ENCODE measurements around the gene CCDC149.

The CCDC149 gene

DNA sequence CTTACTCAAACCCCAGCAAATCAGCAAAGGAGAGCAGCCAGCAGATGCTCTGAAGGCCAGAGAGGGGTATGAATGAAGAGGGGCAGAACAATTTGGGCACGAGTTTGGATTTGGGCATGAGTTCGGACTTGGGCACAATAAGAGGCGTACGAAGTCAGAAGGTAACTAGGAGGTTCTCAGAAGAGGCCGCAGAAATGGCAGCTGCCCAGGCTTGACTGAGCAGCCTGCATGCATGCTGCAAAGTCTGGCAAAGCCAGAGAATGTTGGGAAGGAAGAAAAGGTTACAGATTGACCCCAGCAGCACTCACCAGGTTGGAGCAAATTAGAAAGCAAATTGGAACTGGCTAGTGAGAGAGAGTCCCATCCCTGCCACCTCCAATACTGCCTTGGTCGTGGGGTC, 15.2 kb downstream of the CCDC149 start:
- no peak overlapping the region for H3K4me3 ChIP-seq (ENCODE audit: low read length)
- TF ChIP-seq, protein P1, sequence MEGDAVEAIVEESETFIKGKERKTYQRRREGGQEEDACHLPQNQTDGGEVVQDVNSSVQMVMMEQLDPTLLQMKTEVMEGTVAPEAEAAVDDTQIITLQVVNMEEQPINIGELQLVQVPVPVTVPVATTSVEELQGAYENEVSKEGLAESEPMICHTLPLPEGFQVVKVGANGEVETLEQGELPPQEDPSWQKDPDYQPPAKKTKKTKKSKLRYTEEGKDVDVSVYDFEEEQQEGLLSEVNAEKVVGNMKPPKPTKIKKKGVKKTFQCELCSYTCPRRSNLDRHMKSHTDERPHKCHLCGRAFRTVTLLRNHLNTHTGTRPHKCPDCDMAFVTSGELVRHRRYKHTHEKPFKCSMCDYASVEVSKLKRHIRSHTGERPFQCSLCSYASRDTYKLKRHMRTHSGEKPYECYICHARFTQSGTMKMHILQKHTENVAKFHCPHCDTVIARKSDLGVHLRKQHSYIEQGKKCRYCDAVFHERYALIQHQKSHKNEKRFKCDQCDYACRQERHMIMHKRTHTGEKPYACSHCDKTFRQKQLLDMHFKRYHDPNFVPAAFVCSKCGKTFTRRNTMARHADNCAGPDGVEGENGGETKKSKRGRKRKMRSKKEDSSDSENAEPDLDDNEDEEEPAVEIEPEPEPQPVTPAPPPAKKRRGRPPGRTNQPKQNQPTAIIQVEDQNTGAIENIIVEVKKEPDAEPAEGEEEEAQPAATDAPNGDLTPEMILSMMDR (conservative IDR thresholded peaks at IDR 0.05; ENCODE audit: low read length), result no peak
- no peak for DNase-seq (ENCODE audit: low read depth)

DNA sequence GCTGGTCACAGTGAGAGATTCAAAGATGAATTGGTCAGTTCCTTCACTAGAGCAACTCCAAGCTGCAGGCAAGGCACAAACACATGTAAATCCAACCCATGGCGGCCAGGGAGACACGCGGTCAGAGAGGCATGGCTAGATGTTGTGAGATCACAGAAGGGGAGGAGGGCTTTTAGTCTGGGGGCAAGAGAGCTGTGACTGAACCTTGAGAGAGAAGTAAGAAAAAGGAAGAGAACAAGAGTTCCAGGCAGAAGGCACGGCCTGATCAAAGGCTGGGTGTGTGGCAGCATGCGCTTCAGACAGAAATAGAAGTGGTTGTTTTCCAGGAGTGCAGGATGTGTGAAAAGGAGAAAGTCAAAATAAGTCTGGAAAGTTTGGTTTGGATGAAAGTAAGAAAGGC, 15.9 kb downstream of the CCDC149 start:
- TF ChIP-seq, protein P1 (conservative IDR thresholded peaks at IDR 0.05; ENCODE audit: low read length), result no peak
- DNase-seq (ENCODE audit: low read depth), result no peak
- H3K4me3 ChIP-seq (ENCODE audit: low read length), result no peak overlapping the region

DNA sequence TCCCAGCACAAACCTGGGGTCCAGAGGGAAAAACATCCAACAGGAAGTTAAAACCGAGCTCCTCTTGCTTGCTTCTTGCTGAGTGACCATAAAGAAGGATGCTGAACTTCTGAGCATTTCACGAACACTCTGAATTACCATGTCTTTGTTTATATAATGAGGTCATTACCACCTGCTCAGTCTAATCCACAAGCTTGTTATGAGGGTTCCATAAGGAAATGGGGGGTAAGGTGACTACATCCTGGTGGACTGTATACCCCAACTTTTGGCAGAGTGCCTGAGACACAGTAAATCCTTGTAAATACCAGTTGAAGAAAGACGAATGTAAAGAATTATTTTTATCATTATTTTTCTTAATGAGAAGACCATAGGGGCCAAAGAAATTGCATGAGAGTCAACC, 16.8 kb downstream of the CCDC149 start:
- TF ChIP-seq, protein P1 (conservative IDR thresholded peaks at IDR 0.05; ENCODE audit: low read length), result no peak
- no peak for DNase-seq (ENCODE audit: low read depth)
- no peak overlapping the region for H3K4me3 ChIP-seq (ENCODE audit: low read length)

DNA sequence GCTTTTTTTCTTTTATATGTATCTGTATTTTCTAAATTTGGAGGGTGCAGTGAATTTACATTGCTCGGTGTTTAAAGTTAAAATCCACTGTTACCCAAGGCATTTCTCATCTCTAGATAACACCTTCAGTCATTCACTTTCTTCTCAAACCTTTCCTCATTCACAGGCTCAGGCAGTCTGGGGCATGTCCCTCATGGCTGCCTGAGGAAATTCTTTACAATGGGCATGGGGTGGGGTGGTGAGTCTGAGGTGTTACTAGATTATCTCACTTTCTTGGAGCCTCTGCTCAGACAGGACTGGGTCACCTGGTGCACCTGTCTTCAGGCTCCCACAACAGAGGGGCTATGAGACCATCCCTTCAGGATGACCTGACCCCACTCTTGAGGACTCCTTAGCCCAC, 17.4 kb downstream of the CCDC149 start:
- TF ChIP-seq, protein P1 (conservative IDR thresholded peaks at IDR 0.05; ENCODE audit: low read length), result no peak
- DNase-seq (ENCODE audit: low read depth), result no peak
- H3K4me3 ChIP-seq (ENCODE audit: low read length), result no peak overlapping the region

DNA sequence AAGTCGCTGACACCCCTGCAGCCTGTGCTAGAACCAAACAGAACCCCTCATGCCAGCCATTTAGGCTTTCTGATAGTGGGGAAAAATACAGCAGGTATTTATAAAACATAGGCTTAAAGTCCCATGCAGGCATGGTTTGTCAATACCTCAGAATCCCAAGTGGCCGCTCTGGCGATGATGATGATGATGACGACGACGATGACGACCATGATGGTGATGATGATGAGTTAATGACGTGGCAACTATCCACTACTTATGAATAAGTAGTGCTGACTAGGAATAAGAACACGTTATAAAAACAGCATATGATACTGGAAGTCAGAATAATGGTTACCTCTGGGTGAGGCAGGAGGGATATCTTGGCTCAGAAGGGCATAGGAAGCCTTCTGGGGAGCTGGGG, 18.0 kb downstream of the CCDC149 start:
- TF ChIP-seq, protein P1 (conservative IDR thresholded peaks at IDR 0.05; ENCODE audit: low read length), result no peak
- no peak for DNase-seq (ENCODE audit: low read depth)
- no peak overlapping the region for H3K4me3 ChIP-seq (ENCODE audit: low read length)

DNA sequence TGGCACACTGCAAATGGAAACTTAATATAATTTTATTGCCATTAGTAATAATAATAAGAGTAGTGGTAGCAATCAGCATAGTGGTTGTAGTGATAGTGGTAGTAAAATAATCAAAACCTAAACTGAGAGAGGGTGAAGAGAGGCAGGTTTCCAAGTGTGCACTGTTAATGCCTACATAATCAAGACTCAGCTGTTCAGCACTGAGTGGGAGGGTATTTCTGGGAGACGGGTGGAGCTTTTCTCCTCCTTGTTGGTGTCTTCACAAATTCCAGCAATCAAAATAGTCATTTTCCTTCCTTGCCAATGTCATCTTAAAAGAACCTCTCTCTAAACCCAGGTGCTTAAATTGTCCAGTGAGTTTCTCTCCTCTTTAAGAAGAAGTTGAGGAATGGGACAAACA, 18.6 kb downstream of the CCDC149 start:
- DNase-seq (ENCODE audit: low read depth), result no peak
- TF ChIP-seq, protein P1 (conservative IDR thresholded peaks at IDR 0.05; ENCODE audit: low read length), result no peak
- H3K4me3 ChIP-seq (ENCODE audit: low read length), result no peak overlapping the region

DNA sequence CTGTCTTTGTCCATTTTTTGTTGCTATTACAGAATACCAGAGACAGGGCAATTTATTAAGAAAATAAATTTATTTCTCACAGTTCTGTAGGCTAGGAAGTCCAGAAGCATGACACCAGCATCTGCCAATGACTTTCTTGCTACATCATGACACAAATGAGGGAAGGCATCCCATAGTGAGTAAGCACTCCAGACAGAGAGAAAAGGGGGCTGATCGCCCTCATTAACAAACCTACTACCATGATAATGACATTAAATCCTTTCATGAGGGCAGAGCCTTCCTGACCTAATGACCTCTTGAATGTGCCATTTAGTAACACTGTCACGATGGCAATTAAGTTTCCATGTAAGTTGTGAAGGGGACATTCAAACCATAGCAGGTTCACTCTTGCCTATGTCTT, 20.1 kb downstream of the CCDC149 start:
- DNase-seq (ENCODE audit: low read depth), result no peak
- TF ChIP-seq, protein P1 (conservative IDR thresholded peaks at IDR 0.05; ENCODE audit: low read length), result no peak
- no peak overlapping the region for H3K4me3 ChIP-seq (ENCODE audit: low read length)
